RPMI8226 (cell line): ENCODE results near the gene GPR4.

ENCODE experiments used
- DNase-seq: peaks from one replicate; pipeline ENCODE4 v3.0.0-alpha.2; 2015

The GPR4 gene

GRCh38 chr19:45547211-45547770, 54.7 kb downstream of the GPR4 start:
- DNase-seq: no peak

- DNase-seq: no peak
Measured at GRCh38 chr19:45542234-45542668, 59.8 kb downstream of the GPR4 start.
